BJ (cell line): ENCODE results near the gene KCTD13. TPM values are rescaled to one million over a fixed set of nuclear protein-coding genes. Genes with fewer than 3 reads are reported as not detected.
A peak's percentile ranks its signal among the peaks of the same experiment; 100 is the strongest.

Experiments
- CTCF ChIA-PET: fragments of 350-600 bp; formaldehyde crosslinking; extraction: SDS; loops from one replicate; lab custom pipeline; 2021; ENCODE audit warnings: antibody characterized with exemption, inconsistent platforms; lab: Yijun Ruan, JAX
- POLR2A ChIA-PET: fragments of 300-600 bp; sonication (Branson Sonifier 250); formaldehyde crosslinking; extraction: SDS; loops from one replicate; lab custom pipeline; 2021; ENCODE audit warnings: antibody characterized with exemption; lab: Charles Lee
- DNase-seq: peaks from one replicate; pipeline ENCODE4 v3.0.0-alpha.2; 2011; ENCODE audit warnings: low read depth
- H3K27me3 ChIP-seq: 2 replicates; pipeline ENCODE4 v1.6.0; 2011; ENCODE audit warnings: low read length; ENCODE audit not compliant: control insufficient read depth, insufficient read depth
- H3K36me3 ChIP-seq: 2 replicates; pipeline ENCODE4 v1.5.1; 2011; ENCODE audit warnings: low read length; ENCODE audit not compliant: control insufficient read depth, insufficient read depth
- H3K4me3 ChIP-seq: 2 replicates; pipeline ENCODE4 v1.5.1; 2011; ENCODE audit warnings: low read depth, mild to moderate bottlenecking, control low read depth, low read length
- polyA plus RNA-seq: library from polyadenylated mRNA; depleted of rRNA; stranded (reverse); fragments of >200 nt; gene quantifications from 2 replicates; pipeline ENCODE4 v1.2.3, GENCODE V29; 2011
- TF ChIP-seq, protein P1 (sequence below): IDR thresholded peaks from 2 replicates; pipeline ENCODE4 v1.5.1; 2011; ENCODE audit warnings: low read depth, mild to moderate bottlenecking, control low read depth, inconsistent platforms, low read length, moderate library complexity; ENCODE audit not compliant: insufficient read depth

KCTD13 gene
- polyA plus RNA-seq, 1 experiment, result 12.3 TPM

DNA sequence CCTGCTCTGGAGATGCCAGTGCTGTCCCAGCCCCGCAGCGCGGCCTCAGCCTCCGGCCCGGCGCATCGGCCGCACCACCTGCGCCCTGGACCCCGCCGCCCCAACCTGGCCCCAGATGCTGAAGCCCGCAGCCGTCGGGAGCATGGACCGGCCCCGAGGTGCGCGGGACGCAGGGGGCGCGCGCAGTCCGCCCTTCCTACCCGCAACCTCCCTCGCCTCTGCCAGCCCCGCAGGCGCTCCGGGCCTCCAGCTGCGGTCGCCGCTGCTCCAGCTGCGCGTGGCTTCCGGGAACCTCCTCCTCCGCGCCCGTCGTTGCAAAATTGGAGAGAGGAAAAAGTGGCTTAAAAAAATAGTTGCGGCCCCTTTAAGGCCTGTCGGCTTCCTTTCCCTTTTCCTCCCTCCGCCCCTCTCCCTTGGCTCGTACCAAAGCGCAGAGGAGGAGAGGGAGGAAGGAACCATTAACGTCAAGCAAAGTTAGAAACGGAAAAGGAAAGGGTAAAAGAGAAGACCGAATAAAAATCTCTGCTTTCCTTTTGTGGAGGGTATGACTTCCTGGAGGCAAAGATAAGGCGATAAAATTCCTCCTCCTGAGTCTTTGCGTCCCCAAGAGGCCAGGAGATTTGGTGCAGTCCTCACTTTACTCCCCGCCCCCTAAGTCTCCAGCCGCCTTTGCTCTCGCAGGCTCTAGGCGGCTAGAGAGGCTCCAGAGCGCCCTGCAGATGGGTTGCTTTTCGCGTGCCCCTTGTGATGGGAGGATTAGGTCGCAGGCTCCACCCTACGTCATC is 63.0 kb downstream of the KCTD13 start, which contains the start of gene CDIPT:
CDIPT (minus strand) TSS at position 343 of the 785 bp plus-strand sequence. CDS start 369 bp downstream, outside the sequence.
- ChIA-PET POLR2A (interaction anchor here (0.6 kb wide), 1 partner anchor 202 kb away, joined by 3 read pairs; no protein-coding TSS in a partner anchor), CTCF (interaction anchor here (1.0 to 2.2 kb wide), 4 partner anchors 13 to 170 kb away, joined by 3 to 10 read pairs (median 6); no protein-coding TSS in a partner anchor)
- TF ChIP-seq, protein P1, sequence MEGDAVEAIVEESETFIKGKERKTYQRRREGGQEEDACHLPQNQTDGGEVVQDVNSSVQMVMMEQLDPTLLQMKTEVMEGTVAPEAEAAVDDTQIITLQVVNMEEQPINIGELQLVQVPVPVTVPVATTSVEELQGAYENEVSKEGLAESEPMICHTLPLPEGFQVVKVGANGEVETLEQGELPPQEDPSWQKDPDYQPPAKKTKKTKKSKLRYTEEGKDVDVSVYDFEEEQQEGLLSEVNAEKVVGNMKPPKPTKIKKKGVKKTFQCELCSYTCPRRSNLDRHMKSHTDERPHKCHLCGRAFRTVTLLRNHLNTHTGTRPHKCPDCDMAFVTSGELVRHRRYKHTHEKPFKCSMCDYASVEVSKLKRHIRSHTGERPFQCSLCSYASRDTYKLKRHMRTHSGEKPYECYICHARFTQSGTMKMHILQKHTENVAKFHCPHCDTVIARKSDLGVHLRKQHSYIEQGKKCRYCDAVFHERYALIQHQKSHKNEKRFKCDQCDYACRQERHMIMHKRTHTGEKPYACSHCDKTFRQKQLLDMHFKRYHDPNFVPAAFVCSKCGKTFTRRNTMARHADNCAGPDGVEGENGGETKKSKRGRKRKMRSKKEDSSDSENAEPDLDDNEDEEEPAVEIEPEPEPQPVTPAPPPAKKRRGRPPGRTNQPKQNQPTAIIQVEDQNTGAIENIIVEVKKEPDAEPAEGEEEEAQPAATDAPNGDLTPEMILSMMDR, result peak; percentile 55

DNA sequence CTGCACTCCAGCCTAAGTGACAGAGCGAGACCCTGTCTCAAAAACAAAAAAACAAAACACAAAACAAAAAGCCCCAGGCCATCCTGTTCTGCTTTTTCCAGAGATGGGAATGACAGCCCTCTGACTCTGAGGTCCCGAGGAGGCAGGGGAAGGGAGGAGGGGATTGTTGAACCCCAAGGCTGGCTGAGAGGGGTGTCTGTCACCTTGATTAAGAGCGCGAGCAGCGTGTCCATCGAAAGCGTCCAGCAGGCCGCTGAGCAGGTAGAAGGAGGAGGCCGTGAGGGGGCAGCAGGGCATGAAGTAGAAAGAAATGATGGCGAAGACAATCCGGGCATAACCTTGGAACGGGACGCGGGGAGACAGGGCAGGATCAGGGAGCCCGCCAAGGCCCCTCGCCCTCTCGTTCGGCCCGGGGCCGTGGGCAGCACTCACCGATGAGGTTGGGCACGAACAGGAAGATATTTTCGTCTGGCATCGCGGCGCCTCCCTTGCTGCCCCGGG is 63.6 kb downstream of the KCTD13 start:
- no peak for DNase-seq
- no peaks in the 10 kb centered on the region for H3K27me3 ChIP-seq
- ChIA-PET POLR2A (no interaction called here), CTCF (interaction anchor here (1.4 kb wide), 1 partner anchor 47 kb away, joined by 3 read pairs; the partner anchor contains the start of gene PAGR1)
- H3K4me3 ChIP-seq, result peak overlapping the region; percentile 87
- TF ChIP-seq, protein P1, result peak; percentile 31
- peaks cover 20% of the 10 kb centered on the region for H3K36me3 ChIP-seq

More for the DNA sequence above, 63.0 kb downstream of the KCTD13 start, which contains the start of gene CDIPT:
- peaks cover 20% of the 10 kb centered on the region for H3K36me3 ChIP-seq
- H3K27me3 ChIP-seq, result no peaks in the 10 kb centered on the region
- peak within 1 kb of the TSS; percentile 87 for H3K4me3 ChIP-seq
- DNase-seq, result peak; percentile 61

DNA sequence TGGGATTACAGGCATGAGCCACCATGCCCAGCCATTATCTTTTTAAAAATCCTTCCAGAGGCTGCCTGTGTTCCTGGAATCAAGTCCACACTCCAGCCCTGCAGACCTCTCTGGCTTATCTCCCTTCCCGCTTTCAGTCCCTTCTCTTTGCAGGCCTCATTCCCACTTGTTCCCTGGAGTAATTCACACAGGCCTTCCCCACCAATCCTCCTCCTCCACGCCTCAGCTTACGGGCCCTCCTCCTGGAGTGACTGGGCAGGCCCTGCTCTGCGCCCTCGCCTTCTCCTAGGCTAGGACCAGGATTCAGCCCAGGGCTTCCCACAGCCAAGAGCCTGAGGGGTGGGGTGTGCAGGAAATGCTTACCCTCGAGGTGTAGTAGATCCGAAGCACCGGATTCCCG is 65.8 kb downstream of the KCTD13 start:
- ChIA-PET POLR2A (no interaction called here), CTCF (interaction anchor here (0.7 kb wide), 1 partner anchor 12 kb away, joined by 3 read pairs; no protein-coding TSS in a partner anchor)
- H3K4me3 ChIP-seq, result no peak overlapping the region
- H3K27me3 ChIP-seq, result no peaks in the 10 kb centered on the region
- H3K36me3 ChIP-seq, result peaks cover 20% of the 10 kb centered on the region
- DNase-seq, result no peak
- TF ChIP-seq, protein P1, result no peak

DNA sequence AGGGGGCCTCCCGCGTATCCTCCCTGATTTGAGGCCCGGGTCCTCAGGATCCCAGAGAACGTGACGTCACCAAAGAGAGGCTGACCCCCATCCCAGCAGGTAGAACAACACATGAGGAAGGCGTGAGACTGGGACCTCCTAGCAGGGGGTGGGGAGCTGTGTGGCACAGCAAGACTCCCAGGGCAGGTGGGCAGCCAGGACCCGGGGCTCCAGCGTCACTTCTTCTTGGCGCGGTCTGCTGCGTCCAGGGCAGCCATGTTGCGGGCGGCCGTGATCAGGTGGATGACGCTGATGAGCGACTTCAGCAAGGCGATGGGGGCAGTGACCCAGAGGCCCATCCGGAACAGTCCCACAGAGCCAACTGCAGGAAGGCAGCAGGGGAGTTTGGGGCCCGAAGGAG is 67.1 kb downstream of the KCTD13 start:
- TF ChIP-seq, protein P1, result no peak
- Histone ChIP-seq H3K27me3 (no peaks in the 10 kb centered on the region), H3K4me3 (no peak overlapping the region), H3K36me3 (peaks cover 20% of the 10 kb centered on the region)
- POLR2A ChIA-PET, result no interaction called here
- CTCF ChIA-PET, result no interaction called here
- DNase-seq, result no peak
